NCI-H345 treated with DMSO at 0.1 percent for 48 hours (cell line): ENCODE results near the gene ACTG2.
A peak's percentile ranks its signal among the peaks of the same experiment; 100 is the strongest.

Source experiments
- DNase-seq: peaks from one replicate; lab custom pipeline; 2025; ENCODE audit not compliant: unreplicated experiment; lab: John Stamatoyannopoulos, UW

ACTG2 gene

GRCh38 chr2:73911548-73912208 lies 18.9 kb downstream of the ACTG2 start:
- no peak for DNase-seq

GRCh38 chr2:73913414-73914054 lies 20.7 kb downstream of the ACTG2 start:
- no peak for DNase-seq

- DNase-seq: no peak
These were observed 21.9 kb downstream of the ACTG2 start for GRCh38 chr2:73914667-73915066.

- no peak for DNase-seq
These were observed 22.7 kb downstream of the ACTG2 start for GRCh38 chr2:73915437-73915993.

- no peak for DNase-seq
These were observed 23.9 kb downstream of the ACTG2 start for GRCh38 chr2:73916666-73917065.

- no peak for DNase-seq
These were observed 24.5 kb downstream of the ACTG2 start for GRCh38 chr2:73917296-73917695.

GRCh38 chr2:73917696-73918207 lies 24.9 kb downstream of the ACTG2 start:
- DNase-seq: no peak

GRCh38 chr2:73918856-73919255 lies 26.0 kb downstream of the ACTG2 start:
- DNase-seq: no peak

- DNase-seq: no peak
These were observed 26.9 kb downstream of the ACTG2 start for GRCh38 chr2:73919596-73920228.

GRCh38 chr2:73920577-73921545 lies 28.1 kb downstream of the ACTG2 start:
- no peak for DNase-seq

- DNase-seq: no peak
These were observed 28.8 kb downstream of the ACTG2 start for GRCh38 chr2:73921581-73921980.

- no peak for DNase-seq
These were observed 29.9 kb downstream of the ACTG2 start for GRCh38 chr2:73922681-73923080.

- no peak for DNase-seq
These were observed 32.4 kb downstream of the ACTG2 start for GRCh38 chr2:73925033-73925704.

- no peak for DNase-seq
These were observed 33.2 kb downstream of the ACTG2 start for GRCh38 chr2:73925853-73926492.

GRCh38 chr2:73926493-73927327 lies 33.9 kb downstream of the ACTG2 start, which contains the start of gene DGUOK:
Gene DGUOK, plus strand, starts transcription at chr2:73926880. Its CDS starts 31 bp downstream, at chr2:73926911.
- DNase-seq: peak; percentile 91

- no peak for DNase-seq
These were observed 34.5 kb downstream of the ACTG2 start for GRCh38 chr2:73927344-73927743.

GRCh38 chr2:73928963-73929347 lies 36.1 kb downstream of the ACTG2 start:
- no peak for DNase-seq

- no peak for DNase-seq
These were observed 37.6 kb downstream of the ACTG2 start for GRCh38 chr2:73930386-73930785.
